ENCODE measurements around the gene ATF6.

DNA sequence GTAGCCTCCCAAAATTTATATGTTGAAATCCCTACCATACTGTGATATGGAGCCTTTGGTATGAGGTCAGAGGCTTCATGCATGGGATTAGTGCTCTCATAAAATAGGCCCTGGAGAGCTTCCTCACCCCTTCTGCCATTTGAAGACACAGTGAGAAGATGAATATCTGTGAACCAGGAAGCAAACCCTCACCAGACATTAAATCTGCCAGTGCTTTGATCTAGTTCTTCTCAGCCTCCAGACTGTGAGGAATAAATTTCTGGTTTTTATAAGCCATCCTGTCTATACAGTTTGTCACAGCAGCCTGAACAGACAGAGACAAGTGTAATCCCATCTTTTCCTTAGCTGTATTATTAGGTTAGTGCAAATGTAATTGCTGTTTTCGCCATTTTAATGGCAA is 169.1 kb downstream of the ATF6 start:
- TF ChIP-seq CTCF (IDR thresholded peaks at IDR 0.05) (no peak), POLR2A (IDR thresholded peaks at IDR 0.05) (no peak)

Measured in testis (tissue), 2 donors.